Measurements from ENCODE around the gene GNG12.

DNA sequence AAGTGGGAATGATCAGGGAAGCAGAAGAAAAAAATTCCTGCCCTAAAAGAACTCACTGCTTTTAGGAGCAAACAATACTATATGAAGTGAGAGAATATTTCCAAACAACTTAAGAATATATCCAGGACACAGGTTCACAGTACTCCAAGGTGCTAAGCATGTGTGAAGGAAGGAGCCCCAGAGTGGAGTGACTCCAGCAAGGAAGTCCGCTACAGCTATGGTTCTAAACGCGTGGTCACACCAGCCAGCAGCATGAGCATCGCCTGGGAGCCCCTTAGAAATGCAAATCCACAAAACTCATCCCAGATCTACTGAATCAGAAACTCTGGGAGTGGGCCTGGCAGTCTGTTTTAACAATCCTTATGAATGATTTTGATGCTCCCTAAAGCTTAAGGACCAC, 112.2 kb downstream of the GNG12 start:
- TF ChIP-seq, protein P1, sequence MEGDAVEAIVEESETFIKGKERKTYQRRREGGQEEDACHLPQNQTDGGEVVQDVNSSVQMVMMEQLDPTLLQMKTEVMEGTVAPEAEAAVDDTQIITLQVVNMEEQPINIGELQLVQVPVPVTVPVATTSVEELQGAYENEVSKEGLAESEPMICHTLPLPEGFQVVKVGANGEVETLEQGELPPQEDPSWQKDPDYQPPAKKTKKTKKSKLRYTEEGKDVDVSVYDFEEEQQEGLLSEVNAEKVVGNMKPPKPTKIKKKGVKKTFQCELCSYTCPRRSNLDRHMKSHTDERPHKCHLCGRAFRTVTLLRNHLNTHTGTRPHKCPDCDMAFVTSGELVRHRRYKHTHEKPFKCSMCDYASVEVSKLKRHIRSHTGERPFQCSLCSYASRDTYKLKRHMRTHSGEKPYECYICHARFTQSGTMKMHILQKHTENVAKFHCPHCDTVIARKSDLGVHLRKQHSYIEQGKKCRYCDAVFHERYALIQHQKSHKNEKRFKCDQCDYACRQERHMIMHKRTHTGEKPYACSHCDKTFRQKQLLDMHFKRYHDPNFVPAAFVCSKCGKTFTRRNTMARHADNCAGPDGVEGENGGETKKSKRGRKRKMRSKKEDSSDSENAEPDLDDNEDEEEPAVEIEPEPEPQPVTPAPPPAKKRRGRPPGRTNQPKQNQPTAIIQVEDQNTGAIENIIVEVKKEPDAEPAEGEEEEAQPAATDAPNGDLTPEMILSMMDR (IDR thresholded peaks at IDR 0.05; ENCODE audit: insufficient read depth, low read length, poor library complexity, severe bottlenecking): no peak
- no peak for TF ChIP-seq EZH2phosphoT487 (conservative IDR thresholded peaks at IDR 0.05; ENCODE audit: low read length)

Measured in SU-DHL-6 (cell line).